Measurements from ENCODE around the gene SPEN.

SPEN gene

DNA sequence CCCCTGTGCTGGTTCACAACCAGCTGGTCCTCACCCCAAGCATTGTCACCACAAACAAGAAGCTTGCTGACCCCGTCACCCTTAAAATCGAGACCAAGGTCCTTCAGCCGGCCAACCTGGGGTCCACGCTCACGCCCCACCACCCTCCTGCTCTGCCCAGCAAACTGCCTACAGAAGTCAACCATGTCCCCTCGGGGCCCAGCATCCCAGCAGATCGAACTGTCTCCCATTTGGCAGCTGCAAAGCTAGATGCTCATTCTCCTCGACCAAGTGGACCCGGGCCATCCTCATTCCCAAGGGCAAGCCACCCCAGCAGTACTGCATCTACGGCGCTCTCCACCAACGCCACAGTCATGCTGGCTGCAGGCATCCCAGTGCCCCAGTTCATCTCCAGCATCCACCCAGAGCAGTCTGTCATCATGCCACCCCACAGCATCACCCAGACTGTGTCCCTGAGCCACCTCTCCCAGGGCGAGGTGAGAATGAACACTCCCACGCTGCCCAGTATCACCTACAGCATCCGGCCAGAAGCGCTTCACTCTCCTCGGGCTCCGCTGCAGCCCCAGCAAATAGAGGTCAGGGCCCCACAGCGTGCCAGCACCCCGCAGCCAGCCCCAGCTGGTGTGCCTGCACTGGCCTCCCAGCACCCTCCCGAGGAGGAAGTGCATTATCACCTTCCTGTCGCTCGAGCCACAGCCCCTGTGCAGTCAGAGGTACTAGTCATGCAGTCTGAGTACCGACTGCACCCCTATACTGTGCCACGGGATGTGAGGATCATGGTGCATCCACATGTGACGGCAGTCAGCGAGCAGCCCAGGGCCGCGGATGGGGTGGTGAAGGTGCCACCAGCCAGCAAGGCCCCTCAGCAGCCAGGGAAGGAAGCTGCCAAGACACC lies 87.8 kb downstream of the SPEN start:
- DNase-seq (ENCODE audit: low read depth in 1 of 2, low spot score in 1 of 2), result no peak

DNA sequence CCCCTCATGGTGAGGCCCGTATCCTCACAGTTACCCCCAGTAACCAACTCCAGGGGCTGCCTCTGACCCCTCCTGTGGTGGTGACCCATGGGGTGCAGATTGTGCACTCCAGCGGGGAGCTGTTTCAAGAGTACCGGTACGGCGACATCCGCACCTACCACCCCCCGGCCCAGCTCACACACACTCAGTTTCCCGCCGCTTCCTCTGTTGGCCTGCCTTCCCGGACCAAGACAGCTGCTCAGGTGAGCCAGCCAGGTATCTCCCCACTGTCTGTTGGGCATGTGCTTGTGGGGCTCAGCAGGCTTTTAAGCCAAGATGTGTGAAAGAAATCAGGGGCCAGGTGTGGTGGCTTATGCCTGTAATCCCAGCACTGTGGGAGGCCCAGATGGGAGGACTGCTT lies 88.5 kb downstream of the SPEN start:
- no peak for DNase-seq (ENCODE audit: low read depth in 1 of 2, low spot score in 1 of 2)

DNA sequence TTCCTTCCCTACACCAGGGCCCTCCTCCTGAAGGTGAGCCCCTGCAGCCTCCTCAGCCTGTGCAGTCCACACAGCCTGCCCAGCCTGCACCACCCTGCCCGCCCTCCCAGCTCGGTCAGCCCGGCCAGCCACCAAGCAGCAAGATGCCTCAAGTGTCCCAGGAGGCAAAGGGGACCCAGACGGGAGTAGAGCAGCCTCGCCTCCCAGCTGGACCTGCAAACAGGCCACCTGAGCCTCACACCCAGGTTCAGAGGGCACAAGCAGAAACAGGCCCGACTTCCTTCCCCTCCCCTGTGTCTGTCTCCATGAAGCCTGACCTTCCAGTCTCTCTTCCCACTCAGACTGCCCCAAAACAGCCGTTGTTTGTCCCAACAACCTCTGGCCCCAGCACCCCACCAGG lies 89.6 kb downstream of the SPEN start:
- no peak for DNase-seq (ENCODE audit: low read depth in 1 of 2, low spot score in 1 of 2)

DNA sequence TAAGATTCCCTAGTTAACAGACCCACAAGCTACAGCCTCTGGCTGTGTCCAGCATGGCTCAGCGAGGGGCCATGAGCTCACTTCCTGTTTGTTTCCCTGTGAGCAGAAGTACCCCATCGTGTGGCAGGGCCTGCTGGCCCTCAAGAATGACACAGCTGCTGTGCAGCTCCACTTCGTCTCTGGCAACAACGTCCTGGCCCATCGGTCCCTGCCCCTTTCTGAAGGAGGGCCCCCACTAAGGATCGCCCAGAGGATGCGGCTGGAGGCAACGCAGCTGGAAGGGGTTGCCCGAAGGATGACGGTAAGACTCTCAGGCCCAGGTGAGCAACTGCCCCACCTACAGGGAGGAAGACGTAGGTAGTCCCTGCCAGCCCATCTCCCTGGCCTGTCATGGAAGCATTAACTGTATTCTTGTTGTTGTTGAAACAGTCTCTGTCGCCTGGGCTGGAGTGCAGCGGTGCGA lies 90.2 kb downstream of the SPEN start:
- no peak for DNase-seq (ENCODE audit: low read depth in 1 of 2, low spot score in 1 of 2)

DNA sequence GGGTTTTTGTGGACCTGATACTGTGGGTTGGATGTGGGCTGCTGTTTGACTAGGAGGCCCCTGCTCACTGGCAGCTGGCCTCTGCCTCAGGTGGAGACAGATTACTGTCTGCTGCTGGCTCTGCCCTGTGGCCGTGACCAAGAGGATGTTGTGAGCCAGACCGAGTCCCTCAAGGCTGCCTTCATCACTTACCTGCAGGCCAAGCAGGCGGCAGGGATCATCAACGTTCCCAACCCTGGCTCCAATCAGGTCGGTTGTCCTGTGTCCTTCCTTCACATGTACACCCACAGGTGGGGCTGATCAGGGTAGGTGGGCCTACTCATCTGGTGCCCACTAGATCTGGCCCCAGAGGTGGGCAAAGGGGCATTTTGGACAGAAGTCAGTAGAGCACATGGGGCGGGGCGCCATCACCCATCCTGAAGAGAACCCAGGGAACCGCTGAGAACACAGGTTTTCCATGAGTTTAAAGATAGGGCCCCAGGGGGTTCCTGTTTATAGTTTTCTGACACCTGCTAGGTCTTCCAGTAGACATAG lies 91.2 kb downstream of the SPEN start:
- DNase-seq (ENCODE audit: low read depth in 1 of 2, low spot score in 1 of 2), result no peak

DNA sequence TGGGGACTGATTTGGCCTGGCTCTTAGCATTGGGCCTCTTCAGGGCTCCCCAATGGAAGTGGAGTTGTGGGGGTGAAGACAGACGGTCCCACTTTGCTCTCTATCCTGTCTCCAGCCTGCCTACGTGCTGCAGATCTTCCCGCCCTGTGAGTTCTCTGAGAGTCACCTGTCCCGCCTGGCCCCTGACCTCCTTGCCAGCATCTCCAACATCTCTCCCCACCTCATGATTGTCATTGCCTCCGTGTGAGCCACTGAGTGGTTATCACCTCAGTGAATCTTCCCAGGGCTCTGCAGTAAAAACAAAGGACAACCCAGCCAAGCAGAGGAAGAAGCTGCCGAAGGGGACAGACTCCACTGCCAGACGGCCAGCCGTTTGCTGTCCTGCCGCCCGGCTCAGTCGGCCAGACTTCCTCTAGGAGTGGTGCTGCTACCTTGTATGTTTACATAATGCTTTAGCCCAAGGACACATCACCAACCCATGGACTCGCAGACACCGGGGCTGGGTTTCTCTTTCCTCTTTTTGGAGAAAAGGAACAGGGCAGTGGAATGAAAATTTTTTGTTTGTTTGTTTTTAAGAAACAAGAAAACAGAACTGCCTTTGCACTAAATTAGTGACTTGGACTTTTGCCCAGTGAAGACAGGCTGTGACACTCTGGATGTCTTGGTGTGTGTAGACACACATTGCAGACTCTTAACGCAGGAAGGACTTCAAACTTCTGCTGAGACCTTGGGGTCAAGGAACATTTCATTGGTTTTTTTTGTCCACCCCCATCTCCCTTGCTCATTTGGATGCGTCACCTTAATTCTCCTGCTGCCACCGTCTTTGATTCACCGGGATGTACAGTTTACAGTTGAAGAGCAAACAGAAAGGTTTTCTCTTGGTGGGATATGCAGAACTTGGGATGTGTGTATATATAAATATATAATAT lies 91.9 kb downstream of the SPEN start:
- no peak for DNase-seq (ENCODE audit: low read depth in 1 of 2, low spot score in 1 of 2)

DNA sequence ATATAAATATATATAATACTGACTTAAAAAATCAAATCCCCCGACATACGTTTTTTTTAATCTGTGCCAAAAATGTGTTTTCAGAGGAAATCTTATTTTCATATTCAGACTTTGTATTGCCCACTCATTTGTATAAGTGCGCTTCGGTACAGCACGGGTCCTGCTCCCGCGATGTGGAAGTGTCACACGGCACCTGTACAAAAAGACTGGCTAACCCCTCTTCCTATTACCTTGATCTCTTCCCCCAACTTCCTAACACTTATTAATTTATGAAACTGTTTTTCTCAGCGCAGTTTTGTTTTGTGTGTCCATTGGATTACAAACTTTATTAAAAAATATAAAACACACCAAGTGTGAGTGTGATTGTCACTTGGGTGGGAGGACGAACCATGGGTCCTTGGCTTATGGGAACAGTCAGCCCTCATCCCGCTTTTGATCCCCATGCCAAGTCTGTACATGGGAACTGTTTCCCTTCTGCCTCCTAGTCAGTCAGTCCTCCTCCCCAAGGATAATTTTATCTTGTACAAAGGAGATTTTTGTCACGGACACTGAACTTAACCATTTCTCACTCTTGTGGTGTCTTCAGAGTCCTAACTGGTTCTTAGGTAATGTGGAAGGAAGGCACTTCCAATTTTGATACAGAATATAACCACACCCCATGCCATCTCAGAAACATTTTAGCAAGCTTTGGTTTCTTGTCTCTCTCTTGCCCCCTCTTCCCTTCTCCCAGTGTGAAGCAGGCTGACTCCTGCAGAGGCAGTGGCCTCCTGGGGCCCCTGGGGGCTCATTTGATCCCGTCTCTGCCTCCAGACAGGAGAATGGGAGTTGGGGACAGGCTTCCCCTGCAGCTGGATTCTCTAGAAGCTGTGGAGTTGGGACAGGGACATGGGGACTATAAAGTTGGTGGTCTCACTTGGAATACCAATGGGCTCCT lies 92.9 kb downstream of the SPEN start:
- no peak for DNase-seq (ENCODE audit: low read depth in 1 of 2, low spot score in 1 of 2)

DNA sequence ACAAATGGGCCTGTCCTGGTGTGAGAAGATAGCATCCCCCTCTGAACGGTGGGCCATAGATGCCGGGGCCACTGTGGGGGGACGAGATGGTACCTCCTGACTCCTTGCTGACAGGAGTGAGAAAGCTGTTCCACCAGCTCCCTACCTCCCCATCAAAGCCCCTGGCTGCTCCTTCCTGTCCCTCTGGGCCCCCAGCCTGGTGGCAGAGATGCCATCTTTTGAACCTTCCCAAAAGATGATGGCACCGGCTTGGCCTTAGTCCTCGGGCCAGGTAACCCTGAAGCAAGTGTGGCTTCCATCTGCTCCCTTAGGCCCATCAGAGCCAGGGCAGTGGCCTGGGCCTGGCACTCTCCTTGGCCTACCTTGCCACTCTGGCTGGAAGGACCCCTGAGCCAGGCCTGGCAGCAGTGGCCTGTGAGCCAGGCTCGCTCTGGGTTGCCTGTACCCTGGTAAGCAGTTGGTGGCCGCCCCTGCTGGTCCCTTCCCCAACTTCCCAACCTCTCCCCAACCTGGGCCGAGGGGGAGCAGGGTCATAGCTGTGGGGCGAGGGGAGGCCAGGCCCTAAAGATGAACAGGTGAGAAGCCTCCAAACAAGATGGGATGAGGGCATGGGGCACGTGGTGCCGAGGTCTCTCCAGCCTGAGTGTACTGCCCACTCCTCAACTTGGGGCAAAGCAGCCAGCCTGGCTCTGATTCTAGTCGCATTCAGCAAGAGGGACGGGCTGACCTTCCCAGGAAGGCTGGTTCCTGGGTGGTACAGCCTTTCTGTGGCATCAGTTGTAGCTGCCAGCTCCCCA lies 93.7 kb downstream of the SPEN start:
- no peak for DNase-seq (ENCODE audit: low read depth in 1 of 2, low spot score in 1 of 2)

DNA sequence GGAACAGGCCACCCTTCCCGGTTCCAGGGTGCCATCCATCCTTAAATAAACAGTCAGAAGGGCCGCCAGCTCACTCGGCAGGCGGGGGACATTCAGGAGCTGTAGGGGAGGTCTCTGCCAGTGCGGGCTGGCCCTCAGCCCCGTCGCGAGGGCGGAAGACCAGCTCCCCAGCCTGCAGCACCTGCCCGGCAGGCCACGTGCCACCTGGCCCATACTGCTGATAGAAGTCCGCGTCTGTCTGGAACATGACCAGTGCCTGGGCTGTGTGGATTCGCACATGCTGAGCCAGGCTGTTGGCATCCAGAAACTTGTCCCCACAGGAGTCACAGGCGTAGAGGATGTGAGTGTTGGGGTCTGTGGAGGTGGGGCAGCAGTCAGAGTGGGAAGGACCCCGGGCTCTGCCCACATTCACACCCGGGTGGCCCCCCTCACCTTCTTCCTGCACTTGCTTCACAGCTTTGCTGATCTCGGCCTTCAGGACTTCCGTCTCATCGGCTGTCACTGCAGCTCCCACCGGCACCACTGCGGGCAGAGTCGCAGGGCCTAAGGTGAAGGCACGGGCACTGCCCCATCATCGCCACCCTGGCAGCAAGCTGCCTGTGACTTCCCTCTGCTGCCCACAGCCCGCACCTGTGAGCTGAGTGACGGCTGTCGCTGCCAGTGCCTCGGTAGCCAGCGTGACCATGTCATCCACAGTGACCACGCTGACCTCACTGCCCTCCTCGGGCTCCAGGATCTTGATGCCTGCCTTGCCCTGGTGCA lies 94.6 kb downstream of the SPEN start:
- no peak for DNase-seq (ENCODE audit: low read depth in 1 of 2, low spot score in 1 of 2)

DNA sequence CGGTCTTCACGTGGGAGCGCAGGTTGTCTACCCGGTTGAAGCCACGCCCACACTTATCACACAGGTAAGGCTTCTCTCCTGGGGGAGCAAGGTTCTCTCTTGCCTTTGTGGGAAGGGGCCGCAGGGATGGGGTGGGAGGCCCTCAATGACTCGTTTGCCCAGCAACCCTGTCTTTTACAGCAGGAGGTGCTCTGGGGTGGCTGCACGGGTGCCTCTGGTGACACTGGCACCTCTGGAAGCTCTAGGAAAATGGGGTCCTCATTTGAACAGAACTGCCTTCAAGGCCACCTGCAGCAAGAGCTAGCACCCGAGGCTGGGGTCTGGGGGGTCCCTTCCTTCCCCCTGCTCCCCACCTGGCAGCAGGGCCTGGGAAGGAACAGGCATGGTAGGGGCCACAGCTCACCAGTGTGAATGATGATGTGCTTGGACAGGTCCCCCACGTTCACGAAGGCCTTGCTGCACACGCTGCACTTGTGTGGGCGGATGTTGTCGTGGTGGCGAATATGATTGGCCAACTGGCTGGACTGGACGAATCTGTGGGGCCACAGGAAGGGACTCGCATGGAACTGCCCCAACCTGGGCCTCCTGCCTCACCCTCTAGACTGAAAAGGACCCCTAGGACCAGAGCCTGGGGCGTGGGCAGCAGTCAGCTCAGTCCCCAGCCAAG lies 95.3 kb downstream of the SPEN start:
- no peak for DNase-seq (ENCODE audit: low read depth in 1 of 2, low spot score in 1 of 2)

DNA sequence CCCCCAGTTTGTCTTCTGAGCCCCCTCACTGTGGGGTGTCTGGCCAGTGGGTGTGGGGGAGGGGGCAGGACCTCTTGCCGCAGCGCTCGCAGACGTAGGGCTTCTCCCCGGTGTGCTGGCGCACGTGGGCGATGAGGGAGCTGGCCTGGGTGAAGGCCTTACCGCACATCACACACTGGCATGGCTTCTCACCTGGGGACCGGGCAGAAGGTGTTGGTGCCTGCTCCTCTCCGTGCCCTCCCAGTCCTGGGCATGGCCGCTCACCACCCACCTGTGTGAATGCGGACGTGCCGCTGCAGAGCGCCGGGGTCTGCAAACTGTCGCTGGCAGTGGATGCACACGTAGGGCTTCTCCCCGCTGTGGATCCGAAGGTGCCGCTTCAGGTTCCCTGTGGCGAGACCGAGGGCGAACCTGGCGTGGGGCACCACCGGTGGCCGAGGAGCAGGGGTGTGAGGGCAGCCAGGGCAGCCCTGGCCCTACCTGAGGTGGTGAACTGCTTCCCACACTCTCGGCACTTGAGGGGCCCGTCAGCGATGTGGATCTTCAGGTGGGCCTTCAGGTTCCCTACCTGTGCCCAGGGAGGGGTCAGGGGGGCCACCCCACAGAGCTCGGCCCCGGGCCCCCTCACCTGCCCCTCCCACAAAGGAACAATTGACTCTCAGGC lies 96.0 kb downstream of the SPEN start:
- DNase-seq (ENCODE audit: low read depth in 1 of 2, low spot score in 1 of 2), result no peak

DNA sequence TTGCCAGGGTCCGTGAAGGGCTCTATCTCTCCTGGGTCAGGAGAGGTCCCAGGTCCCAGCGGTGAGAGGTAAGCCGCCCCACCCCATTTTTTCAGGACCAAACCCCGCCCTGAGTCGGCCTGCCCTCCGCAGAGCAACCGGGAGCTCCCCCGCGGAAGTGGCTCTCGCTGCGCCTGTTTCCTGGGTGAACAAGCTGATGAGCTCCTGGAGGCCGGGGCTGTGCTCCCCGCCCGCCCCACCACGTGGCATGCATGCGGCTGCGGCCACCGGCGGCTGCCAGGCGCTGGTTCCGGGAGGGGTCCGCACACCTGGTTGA lies 96.4 kb downstream of the SPEN start:
- DNase-seq (ENCODE audit: low read depth in 1 of 2, low spot score in 1 of 2), result no peak

DNA sequence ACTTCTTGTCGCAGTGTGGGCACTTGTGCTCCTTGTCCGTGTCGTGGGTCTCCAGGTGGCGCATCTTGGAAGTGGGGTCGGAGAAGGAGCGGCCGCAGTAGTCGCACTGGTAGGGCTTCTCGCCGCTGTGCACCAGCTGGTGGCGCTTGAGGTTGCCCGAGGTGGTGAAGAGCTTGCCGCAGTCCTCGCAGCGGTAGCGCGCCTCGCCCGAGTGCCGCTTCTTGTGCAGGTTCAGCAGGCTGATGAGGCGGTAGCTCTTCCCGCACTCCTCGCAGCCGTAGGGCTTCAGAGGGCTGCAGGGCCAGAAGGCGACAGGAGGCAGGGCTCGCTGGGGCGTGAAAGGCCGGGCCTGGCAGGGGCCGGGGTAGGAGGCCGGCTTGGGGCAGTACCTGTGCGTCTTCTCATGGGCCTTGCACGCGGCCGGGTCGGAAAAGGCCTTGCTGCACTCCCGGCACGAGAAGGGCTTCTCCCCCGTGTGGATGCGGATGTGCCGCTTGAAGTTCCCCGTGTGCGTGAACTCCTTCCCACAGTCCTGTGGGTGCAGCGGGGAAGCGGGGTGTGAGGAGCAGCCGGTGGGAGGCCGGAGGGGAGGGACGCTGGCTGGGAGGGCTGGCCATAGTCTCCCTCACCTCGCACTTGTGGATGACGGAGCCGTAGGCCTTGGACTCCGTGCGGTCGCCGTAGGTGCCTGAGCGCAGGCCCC lies 97.0 kb downstream of the SPEN start:
- DNase-seq (ENCODE audit: low read depth in 1 of 2, low spot score in 1 of 2), result no peak

DNA sequence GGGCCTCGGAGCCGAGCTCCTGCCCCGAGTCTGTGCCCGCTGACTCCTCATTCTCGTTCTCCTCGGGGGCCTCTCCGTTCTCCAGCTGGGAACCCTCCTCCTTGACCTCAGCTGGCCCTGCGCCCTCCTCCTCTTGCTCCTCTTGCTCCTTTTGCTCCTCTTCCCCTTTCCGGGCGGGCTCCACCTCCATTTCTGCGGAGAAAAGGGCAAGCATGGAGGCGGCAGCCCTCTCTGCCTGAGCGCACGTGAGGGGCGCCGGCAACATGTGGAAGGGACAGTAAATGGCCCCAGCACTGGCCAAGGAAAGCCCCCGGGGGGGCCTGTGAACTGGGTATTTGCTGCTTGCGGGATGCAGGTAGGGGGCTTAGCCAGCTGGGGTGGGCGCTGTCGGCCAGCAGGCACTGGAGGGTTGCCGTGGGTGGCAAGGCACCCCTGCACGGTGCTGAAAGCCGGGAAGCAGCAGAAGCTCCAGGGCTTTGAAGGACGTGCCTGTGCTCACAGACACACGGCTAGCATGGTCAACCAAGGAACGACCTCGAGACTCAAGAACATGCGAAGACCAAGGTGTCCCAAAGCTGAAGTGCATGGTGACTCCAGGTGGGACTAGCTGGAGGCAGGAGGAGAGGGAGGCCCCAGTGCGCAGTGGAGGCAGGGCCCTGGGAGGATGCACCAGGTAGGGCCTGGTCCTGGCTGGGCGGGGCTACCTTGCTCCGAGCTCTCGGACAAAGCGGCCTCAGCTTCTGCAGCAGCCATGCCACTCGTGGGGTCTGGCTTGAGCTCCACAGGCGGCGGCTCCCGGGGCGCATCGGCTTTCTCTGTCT lies 97.7 kb downstream of the SPEN start:
- DNase-seq (ENCODE audit: low read depth in 1 of 2, low spot score in 1 of 2), result no peak

DNA sequence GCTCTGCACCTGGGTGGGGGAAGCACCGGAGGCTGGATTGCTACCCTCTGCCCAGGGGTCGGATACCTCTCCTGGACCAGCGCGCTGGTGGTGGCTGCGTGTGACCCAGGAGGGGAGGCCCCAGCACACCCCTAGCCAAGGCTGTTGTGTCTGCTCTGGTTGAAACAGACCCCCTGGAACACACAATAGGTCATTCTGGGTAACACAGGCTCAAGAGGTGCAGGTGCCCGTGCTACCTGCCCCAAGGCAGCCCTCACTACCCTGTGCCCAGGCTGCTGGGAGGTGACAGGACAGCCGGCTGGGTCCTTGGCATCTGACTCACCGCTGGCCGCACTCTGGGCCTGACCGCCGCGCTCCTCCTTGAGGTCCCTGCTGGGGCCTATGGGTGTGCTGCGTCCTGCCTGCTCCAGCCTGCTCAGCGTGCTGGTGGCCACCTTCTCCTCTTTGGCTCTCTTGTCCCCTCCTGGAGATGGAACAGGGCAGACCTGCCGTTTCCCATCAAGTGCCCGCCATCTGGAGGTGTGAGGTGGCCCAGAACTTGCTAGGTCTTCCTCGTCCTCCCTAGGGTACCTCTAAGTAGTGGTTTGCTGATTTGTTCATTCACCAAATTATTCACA lies 98.4 kb downstream of the SPEN start:
- DNase-seq (ENCODE audit: low read depth in 1 of 2, low spot score in 1 of 2), result no peak

Measured in activated T-helper 1 cell treated with anti-CD3 and anti-CD28 coated beads, Interleukin-2, amount 50 U/mL, for 16 hours (primary cell).